HG02973 (cell line): ENCODE data around the gene CD34.
"Not testable (repeated sequence)": the region's sequence is repeated elsewhere in the genome, so short reads cannot be mapped to it uniquely, and the experiment has no call there.

Experiments used
- ATAC-seq: cut with Tn5 transposase; IDR thresholded peaks from one replicate; pipeline ENCODE4 v1.9.1; 2021; ENCODE audit warnings: moderate library complexity; ENCODE audit not compliant: unreplicated experiment

The CD34 gene

DNA sequence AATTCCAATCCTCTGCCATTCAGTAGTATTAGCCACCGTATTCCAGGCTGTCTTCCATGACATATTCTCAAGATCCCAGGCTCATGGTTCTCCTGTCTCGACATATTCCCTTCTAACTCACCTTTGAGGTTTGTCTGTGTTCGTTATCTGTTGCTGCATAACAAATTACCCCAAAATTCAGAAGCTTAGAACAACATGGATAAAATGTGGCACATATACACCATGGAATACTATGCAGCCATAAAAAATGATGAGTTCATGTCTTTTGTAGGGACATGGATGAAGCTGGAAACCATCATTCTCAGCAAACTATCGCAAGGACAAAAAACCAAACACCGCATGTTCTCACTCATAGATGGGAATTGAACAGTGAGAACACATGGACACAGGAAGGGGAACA lies 33.0 kb downstream of the CD34 start:
- not testable (repeated sequence) for ATAC-seq

DNA sequence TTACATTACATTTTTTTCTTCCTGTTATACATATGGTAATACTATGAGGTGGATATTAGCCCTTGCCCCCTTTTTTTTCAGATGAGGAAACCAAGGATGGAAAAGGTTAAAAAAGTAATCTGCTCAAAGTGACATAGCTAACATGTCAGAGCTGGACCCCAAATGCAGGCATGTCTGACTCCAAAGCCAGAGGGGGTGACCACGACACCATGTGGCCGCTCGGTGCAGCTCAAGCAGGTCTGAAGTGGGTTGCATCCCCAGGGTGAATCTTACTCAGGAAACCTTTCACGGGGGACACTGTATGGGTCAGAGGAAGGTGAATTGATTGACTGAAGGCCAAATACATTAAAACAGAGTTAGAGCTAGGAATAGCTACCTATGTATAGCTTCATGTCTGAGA lies 34.8 kb downstream of the CD34 start:
- ATAC-seq, result no peak

DNA sequence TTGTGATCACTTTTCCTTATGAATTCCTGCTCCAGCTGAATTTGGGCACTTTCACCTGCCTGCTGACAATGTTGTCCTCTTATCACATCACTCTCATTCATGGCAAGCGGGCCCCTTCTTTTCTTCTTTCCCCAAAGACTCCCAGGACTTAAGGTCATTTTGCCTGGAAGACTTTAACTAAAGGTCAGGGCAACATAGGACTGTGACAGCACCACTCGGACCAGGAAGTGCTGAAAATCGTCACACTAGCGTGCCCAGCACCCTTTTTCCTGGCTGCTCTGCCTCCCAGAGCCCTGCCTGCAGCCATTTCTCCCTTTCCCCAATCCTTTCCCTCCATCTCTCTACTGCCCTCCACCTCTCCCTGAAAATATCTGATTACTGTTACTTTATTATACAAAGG lies 35.4 kb downstream of the CD34 start:
- no peak for ATAC-seq

DNA sequence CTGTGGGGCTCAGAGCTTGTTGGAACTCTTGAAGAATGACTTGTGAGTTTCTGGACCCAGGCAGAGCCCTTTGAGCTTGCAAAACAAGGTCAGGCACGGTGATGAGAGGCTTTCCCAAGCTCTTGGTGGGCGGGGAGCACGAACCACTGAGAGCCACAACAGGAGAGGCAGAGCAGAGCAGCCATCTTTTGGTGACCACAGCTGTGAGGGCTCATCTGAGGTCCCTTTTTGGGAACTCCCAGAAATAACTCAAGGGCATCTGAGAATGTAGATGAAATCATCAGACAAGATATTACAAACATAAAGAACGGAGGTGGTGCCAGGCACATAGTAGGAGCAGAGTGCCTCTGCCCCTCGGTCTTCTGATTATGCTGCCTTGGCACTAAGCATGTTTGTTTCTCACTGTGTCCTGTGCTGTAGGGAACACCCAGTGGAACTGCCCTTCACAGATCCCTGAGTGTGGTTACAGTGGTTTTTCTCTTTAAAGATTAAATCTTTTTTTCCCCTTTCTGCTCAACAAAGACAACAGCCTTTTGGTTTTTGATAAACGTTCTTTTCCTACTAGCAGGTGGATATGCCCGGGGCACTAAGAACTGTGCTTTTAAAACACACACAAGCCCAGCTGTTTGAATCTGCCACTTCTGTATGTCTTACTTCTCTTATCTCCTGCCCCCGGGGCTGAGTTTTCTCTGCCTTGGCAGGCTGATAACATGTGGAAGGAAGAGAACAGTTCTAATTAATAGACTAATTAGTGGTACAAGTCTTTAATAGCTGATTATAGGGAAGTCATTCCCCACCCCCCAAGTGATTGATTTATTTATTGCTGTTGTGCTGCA lies 37.7 kb downstream of the CD34 start:
- no peak for ATAC-seq

DNA sequence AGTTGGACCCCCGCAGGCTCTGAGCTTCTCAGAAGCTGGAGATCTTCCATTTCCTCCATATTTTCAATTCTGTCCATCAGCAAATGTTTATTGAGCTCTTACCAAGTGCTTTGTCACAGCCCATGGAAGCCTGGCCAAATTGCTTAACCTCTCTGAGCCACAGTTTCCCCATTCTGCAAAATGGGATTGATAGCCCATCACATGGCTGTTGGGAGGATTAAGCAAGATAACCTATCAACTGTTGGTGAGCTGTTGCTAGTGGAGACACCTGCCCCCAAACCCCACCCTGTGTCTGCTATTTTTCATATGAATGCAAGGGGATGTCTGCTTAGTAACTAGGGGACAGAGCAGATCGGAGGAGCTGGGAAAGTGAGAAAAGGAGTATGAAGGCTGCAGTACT lies 38.3 kb downstream of the CD34 start:
- ATAC-seq, result no peak

DNA sequence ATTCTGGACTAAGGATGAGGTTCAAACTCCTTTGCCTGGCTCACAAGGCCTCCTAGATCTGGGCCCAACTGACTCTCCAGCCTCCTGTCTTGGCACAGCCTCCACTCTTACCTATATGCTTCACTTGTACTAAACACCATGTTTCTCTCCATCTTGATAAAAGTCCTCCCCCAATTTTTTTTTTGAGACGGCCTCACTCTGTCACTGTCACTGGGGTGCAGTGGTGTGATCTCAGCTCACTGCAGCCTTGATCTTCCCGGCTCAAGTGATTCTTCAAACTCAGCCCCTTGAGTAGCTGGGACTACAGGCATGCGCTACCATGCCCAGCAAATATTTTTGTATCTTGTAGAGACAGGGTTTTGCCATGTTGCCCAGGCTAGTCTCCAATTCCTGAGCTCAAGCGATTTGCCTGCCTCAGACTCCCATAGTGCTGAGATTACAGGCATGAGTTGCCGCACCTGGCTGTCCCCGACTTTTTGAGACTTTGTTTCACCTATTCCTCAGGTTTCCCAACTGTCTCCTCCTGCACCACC lies 39.7 kb downstream of the CD34 start:
- ATAC-seq, result no peak

DNA sequence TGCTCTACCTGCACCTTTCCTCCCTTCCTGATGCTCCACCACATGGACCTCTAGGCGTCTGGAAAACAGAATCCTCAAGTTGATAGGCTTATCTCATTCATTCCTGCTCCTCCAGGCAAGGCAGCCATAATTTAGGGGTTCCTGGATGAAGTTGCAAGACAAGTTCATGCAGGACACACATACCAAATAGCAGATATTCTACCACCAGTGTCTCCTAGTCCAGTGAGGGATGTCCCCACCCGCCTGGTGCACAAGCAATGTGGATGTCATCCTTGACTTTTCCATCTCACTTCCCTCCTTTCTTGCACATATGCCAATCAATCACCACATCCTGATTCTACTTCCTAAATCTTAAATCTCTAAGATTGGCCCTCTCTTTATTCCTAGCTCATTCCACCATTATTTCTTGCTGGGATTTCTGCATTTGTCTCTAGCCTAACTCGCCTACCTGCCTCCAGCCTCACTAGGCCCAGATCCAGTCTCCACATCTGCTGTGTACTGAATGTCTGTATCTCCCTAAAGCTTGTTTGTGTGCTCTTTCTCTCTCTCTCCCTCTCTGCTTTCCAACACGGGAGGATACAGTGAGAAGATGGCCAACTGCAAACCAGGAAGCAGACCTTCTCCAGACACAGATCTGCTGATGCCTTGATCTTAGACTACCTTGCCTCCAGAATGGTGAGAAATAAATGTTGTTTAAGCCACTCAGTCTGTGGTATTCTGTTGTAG lies 40.5 kb downstream of the CD34 start:
- no peak for ATAC-seq

DNA sequence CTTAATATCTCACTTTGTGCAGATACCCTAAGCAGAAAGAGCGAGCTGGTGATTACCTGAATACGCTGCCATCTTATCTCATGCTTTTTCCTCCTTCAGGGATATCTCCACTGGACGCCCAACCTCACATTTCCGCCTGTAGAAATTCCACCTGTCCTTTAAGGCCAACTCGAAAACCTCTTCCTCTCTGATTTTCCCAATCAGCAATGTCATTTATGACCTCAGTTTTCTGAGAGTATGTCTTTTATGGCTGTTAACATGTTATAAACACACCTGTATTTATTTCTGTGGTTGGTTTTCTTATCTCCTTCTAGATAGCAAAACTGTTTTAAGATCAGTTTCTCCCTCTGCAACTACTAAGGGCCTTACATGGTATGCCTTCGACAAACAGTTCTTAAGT lies 41.1 kb downstream of the CD34 start:
- ATAC-seq, result no peak

DNA sequence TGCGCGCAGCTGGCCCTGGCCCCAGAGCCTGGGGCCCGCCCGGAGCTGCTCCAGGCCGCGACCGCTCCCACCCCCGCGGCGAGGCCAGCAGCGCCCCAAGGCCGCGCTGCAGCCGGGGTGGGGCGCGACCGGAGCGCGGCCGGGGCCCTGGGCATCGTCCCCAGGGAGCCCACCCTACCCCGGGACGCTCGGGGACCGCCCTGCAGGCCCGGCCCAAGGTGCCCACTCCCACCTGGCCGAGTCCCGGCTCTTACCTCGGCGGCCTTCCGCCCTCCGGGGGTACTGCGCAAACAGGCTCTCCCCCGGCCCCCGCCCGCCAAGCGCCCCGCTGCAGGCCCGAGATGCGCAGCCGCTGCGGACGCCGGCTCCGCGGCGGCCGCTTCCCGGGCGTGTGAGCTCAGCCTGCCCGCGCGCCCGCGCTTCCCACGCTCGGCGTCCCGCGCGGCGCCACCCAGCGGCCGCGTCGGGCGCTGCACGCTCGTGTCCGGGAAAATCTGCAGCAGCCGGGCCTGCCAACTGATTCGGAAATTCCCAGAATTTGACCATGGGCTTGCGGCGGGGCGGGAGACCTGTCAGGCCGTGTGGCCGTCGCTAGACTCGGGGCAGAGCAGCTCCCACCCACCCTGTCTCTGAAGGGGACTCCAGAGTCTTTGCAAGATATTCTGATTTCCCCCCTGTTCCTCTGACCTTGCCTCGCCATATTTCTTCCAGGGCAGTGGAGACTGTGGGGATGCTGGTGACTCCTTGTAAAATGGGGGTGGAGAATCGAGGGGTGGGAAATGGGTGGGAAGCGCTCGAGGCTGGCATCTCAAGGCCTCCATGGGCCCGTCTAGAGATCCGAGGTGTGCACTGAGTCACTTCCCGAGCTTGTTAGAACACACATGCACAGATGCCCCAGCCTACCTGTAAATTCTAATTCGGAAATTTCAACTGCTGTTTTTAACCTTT lies 41.9 kb downstream of the CD34 start:
- ATAC-seq, result peak; percentile 65

DNA sequence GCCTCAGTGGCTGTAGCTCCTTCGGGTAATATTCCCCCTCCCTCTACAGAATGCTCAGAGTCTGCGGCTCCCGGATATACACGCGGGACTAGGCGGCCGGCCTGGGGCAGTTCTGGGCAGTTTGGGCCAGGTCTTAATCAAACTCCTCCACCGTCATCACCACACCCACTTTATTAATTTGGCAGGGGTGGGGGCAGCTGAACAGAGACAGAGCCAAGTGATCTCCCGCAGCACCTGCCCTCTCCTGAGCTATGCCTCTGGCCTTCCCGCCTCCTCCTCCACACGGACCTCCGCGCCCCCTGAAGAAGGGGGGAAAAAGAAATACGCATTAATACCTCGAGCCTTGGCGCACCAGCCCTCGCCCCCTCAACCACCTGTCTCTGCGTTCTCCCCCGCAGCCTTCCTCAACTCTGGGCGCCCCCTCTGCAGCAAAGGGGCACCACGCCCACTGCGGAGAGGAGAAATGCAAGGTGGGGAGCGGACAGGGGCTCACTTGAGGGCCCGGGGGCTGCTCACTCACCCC lies 42.6 kb downstream of the CD34 start:
- no peak for ATAC-seq

DNA sequence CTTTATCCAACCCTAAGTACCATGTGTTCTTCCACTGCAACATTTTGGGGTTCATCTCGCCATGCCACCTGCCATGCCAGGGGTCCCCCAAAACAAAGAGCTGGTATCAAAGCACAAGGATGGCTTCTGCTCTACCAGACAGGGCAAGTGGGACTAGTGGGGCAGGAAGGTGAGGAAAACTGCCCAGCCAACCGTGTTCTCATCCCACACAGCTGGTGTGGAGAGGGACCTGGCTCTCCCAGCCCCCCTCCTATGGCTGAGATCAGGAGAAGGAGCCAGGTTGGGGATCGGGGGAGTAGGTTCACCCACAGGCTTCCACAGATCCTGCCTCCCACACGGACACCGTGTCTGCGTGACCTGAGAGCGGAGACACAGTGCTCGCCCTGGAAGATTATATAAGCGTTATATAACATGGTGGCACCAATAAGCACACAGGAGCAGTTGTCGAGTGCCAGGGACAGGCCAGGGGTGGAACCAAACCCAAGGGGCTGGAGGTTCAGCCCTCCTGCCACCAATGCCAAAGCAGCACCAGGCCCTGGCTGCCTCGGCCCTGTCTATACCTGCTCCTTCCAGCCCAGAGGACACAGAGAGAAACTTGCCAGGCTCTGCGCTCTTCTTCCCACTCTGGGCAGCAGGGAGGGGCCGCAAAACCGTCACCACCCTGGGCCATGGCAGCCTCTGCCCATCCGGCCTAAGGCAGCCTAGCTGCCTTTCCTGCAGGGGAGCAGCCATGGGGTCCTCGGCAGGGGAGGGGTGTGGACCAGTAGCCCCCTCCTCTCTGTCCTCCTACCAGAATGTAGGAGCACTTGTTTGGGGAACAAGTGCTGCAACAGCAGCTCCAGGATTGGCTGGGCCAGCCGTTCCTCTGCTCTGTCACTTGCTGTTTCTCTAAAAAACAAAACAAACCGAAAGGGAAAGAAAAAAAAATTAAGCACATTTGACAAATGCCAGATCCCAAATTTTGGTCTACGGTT lies 43.5 kb downstream of the CD34 start:
- ATAC-seq, result no peak

DNA sequence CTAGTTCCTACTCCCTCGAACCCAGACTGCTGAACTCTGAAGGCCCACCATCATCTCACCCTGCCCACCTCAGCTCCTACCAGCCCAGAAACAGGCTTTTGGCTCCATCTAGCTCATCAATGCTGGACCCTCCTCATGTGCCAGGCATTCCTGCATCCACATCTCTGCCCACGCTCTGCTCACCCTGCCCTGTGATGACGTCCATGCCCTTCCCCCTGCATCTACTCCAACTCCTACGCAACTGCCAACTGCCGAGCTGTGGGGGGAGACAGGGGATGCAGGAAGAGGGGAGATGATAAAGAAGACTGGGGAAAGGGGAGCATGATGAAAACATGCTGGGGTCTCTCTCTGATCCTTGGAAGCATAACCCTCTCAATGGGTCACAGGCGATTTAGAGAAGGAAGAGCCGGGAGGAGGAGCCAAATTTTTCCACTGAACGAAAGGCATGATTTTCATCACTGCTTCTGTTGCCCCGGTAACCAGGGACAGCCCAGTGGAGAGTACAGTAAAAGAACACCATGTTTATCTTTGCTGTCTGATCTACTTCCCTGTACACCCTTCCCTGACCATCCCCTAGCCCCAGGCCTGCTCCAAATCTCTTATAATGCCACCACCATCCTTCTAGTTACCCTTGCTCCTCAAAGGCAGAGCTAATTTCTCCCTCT lies 44.3 kb downstream of the CD34 start:
- ATAC-seq, result no peak

DNA sequence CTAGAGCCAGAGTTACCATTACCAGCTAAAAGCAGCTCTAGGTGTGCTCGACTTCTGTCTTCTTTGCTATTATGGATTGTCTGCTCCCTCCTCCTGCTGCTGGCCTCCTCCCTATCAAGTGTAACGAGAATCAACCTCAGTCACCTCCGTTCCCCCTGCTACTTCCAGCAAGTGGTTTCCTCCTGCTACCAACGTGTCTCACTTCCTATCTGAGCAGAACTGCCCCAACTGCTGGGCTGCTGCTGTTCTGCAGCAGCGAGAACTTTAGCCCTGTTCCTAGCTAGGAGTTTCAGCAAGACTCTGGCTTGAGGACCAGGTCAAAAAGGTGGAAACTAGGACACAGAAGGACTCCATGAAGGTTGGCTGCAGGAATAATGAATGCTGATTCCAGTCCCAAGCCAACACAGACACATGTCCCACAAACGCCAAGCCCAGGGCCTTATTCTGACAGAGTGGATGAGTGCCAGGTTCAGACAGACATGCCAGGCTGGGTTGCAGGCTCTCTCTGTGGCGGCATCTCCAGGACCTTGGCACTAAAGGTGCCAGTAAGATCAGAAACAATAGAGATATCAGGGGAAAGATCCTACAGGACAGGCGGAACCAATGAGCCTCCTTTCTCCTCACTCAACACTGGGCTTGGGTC lies 46.9 kb downstream of the CD34 start:
- peak; percentile 52 for ATAC-seq

DNA sequence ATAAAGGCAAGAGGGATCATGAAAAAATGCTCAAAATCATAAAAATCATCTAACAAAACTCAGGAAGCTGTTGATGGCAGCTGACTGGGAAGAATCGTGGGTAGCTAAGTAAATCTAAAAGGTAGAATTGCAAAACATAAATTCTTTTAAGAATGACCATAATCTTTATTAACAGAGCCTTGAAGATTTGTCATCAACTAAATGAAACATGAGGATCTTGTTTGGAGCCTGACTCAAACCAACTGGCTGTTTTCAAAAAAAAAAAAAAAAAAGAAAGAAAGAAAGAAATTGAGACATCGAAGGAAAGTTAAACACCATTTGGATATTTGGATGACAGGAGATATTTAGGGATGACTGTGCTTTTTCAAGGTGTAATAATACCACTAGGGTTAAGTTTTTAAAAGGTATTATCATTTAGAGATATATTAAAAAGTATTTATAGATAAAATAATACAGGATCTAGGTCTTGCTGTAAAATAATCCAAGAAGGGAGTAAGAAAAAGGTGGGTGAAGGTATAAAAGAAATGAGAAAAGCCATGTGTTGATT lies 48.6 kb downstream of the CD34 start:
- ATAC-seq, result no peak

DNA sequence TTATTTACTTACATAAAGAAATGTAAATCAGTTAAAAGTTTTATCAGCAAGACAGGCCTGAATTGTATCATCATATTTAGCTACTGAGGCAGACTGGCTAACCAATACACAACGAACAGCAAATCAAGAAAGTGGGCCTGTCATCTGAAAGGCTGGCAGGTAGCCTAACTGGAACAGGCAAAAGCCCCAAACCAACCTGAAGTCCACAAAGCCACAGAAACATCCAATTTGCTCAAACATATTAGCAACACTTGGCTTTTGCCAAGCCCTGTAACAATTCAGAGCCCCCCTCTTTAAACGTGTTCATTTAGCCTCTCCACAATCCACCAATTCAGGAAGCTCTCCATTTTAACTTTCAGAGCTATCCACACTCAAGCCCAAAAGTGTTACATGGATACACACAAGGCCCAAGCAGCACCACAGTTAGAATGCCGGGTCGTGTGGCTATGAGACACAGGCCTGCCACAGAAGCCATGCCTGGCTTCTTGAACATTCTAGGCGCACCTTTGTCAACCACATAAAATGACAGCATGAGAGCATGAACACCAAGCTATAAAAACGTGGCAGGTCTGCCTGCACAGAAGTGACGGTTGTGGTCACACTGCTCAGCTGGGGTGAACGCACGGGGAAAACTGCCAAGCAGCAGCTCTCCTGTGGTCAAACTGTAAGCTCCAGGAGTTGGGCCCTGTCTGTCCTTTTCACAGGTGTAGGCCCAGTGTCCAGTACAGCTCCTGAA lies 49.3 kb downstream of the CD34 start:
- no peak for ATAC-seq

DNA sequence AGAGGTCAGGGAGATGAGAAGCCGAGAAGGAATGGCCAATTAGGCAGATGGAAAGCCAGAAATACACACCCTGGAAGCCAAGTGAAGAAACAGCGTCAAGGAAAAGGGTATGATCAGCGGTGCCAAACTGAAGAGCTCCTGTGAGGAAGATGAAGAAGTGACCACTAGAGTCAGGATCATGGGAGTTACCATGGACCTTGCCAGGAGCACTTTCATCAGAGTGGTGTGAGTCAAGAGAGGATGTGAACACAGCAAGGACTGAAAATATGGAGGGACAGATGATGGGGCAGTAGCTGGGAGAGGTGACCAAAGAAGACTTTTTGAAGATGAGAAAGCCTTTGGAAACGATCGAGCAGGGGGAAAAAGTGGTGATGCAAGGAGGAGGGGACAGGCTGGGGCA lies 50.4 kb downstream of the CD34 start:
- ATAC-seq, result no peak

DNA sequence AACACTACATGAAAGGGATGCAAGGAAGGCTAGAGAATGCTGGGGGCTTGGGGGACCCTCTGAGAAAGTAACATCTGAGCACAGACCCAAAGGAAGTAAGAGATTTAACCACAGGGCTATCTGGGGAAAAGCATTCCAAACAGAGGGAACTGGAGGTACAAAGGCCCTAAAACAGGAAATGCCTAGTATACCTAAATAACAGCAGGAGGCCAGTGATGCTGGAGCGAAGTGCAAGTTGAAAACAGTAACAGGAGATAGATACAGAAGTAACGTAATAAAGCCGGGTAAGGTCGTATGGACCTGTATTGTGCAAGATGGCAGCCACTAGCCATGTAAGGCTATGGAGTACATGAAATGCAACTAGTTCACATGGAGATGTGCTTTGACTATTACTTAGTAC lies 52.1 kb downstream of the CD34 start:
- ATAC-seq, result no peak

DNA sequence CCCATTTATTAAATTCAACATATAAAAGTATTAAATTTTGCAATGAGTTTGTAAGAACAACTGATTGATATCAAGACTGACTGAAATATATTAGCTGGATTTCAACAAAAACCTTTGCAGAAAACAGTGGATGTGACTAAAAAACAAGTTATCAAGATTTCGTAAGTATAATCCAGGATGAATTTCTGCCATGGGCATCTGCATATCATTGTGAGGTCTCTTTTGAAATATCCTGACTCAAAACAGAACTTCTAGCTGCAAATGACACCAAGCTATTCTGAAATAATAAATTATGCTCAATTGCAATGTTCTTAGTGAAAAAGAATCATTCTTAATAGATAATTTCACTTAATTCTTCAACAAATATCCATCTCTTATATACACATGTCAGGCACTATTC lies 52.6 kb downstream of the CD34 start:
- ATAC-seq, result no peak
